ENCODE measurements around the gene CDH23. TPM values are rescaled to one million over a fixed set of nuclear protein-coding genes. Genes with fewer than 3 reads are reported as not detected.

CDH23 gene
- total and polyA plus RNA-seq, 2 of the 8 experiments (the other 6 are each of a cell fraction or from before 2014, with no cell fraction given) = 1.9 to 4.9 TPM

- TF ChIP-seq ATF2 (IDR thresholded peaks at IDR 0.05; ENCODE audit: low read length) (no peak), GABPA (IDR thresholded peaks at IDR 0.05; ENCODE audit: borderline replicate concordance, insufficient read depth, low read length) (no peak), BACH1 (IDR thresholded peaks at IDR 0.05; ENCODE audit: low read length) (no peak), BRCA1 (IDR thresholded peaks at IDR 0.05; ENCODE audit: low read depth, low read length) (no peak), ATF3 (IDR thresholded peaks at IDR 0.05; ENCODE audit: insufficient read depth, low read depth, low read length) (no peak), SAP30 (IDR thresholded peaks at IDR 0.05; ENCODE audit: insufficient read depth, insufficient replicate concordance, low read length) (no peak), TEAD4 (IDR thresholded peaks at IDR 0.05; ENCODE audit: low read depth, low read length) (no peak), NANOG (IDR thresholded peaks at IDR 0.05; ENCODE audit: insufficient read depth, low read depth, low read length, poor library complexity, severe bottlenecking) (no peak), EGR1 (IDR thresholded peaks at IDR 0.05; ENCODE audit: borderline replicate concordance, low read depth, low read length) (no peak), KDM4A (IDR thresholded peaks at IDR 0.05; ENCODE audit: low read depth, low read length, severe bottlenecking) (no peak), PHF8 (conservative IDR thresholded peaks at IDR 0.05; ENCODE audit: low read depth, low read length) (no peak)
Observed at GRCh38 chr10:71745664-71746250, 349.0 kb downstream of the CDH23 start (continued).
